Uterus (tissue), 2 donors: ENCODE results near the gene BTG3.

Source experiments
- CTCF ChIP-seq, 4 experiments: fragments of 200-600 bp in 2 of 4; fragments of 450-650 bp in 2 of 4; sonication (generic) in 2 of 4; IDR thresholded peaks; one replicate each; pipeline ENCODE4 v1.5.1; 2016 to 2019; ENCODE audit warnings: antibody characterized with exemption in 4 of 4, mild to moderate bottlenecking in 2 of 4, moderate library complexity in 1 of 4
- POLR2A ChIP-seq, 2 donors: fragments of 450-650 bp; IDR thresholded peaks; one replicate each; pipeline ENCODE4 v1.6.1; 2016; ENCODE audit warnings: antibody characterized with exemption in 2 of 2, mild to moderate bottlenecking in 1 of 2, moderate library complexity in 1 of 2

GRCh38 chr21:17554120-17554519 lies 58.6 kb downstream of the BTG3 start:
- TF ChIP-seq POLR2A (IDR thresholded peaks at IDR 0.05) = no peak
- no peak for TF ChIP-seq CTCF (IDR thresholded peaks at IDR 0.05)
